Ovary (tissue), 9 donors: Measurements from ENCODE around the gene PDCD2. TPM values are rescaled to one million over a fixed set of nuclear protein-coding genes. Genes with fewer than 3 reads are reported as not detected.

Source experiments
- DNase-seq, 5 donors: peaks; one replicate each; pipeline ENCODE4 v3.0.0-alpha.2; 2019 to 2020
- H3K27ac ChIP-seq, 2 donors: fragments of 200-600 bp; one replicate each; pipeline versions ENCODE4 v1.5.1 to v1.8.0; 2019 to 2022
- H3K27me3 ChIP-seq: fragments of 200-600 bp; one replicate; pipeline ENCODE4 v1.8.0; 2022
- H3K36me3 ChIP-seq: fragments of 200-600 bp; sonication (generic); one replicate; pipeline ENCODE4 v1.5.1; 2019
- H3K4me1 ChIP-seq: one replicate; pipeline ENCODE4 v1.8.1; 2013; ENCODE audit warnings: mild to moderate bottlenecking, moderate library complexity; ENCODE audit not compliant: insufficient read depth
- H3K4me3 ChIP-seq: fragments of 200-600 bp; sonication (generic); one replicate; pipeline ENCODE4 v1.5.1; 2017
- H3K9me3 ChIP-seq, 2 donors: fragments of 200-600 bp in 1 of 2; sonication (generic) in 1 of 2; one replicate each; pipeline versions ENCODE4 v1.5.1 to v1.8.1; 2013 to 2019; ENCODE audit warnings: mild to moderate bottlenecking in 1 of 2, moderate library complexity in 1 of 2
- CTCF ChIP-seq, 3 donors: fragments of 450-650 bp in 2 of 3; fragments of 200-600 bp in 1 of 3; IDR thresholded peaks; one replicate each; pipeline versions ENCODE4 v1.5.1 to v1.8.0; 2016 to 2022; ENCODE audit warnings: antibody characterized with exemption in 3 of 3, mild to moderate bottlenecking in 1 of 3
- EP300 ChIP-seq: sonication (generic); formaldehyde crosslinking; IDR thresholded peaks from one replicate; pipeline ENCODE4 v1.6.1; 2017; ENCODE audit warnings: antibody characterized with exemption
- POLR2A ChIP-seq: fragments of 450-650 bp; IDR thresholded peaks from one replicate; pipeline ENCODE4 v1.6.1; 2017; ENCODE audit warnings: antibody characterized with exemption, mild to moderate bottlenecking, moderate library complexity
- WGBS, 3 donors: extraction: QIAGEN DNeasy Blood & Tissue Kit in 1 of 3; methylation state at CpG; one replicate each; pipeline versions ENCODE4 v1.1.5 to v1.1.7; 2013 to 2017; 5-methylcytosine and 5-hydroxymethylcytosine counted together
- intact Hi-C, 4 donors: fragments of 100-400 bp; cut with DNase I; formaldehyde crosslinking; loops; one replicate each; pipeline versions ENCODE4 v1.11.0 to v1.15.1; 2022 to 2023
- polyA plus RNA-seq, 2 donors: library from polyadenylated mRNA; stranded (reverse); fragments of 200-250 nt in 1 of 2; fragments of 350-450 nt in 1 of 2; fragmentation: Illumina TruSeq in 1 of 2; extraction: RNeasy Lipid Tissue Mini Kit (QIAGEN cat#74804) in 1 of 2; gene quantifications; one replicate each; pipeline ENCODE4 v1.2.3, GENCODE V29; 2013 to 2014
- total RNA-seq, 7 donors: library from RNA; depleted of rRNA in 2 of 7; stranded (reverse); fragments of >200 nt in 2 of 7; fragmentation: NEBNext Ultra II Directional in 3 of 7; extraction: Animal tissue kit (Norgen Biotek cat#: 25700) in 3 of 7; gene quantifications; one replicate each; pipeline versions ENCODE4 v1.1.0 to v1.2.4, GENCODE V29; 2016 to 2023
- donor health status: DM: no; HTN: no; CAD: no; lungs with moderate emphysema.
- donor health status: DM: no; HTN: no; CAD: no.
- donor health status: Bipolar disorder and iron deficiency.
- donor health status: DM: yes; HTN: yes; CAD: no.
- donor health status: DM: no; HTN: no; CAD: no.
- donor health status: DM: yes; HTN: yes; CAD: no.

Gene PDCD2
- total and polyA plus RNA-seq, 9 donors: 37.4 to 75.0 (median 51.2) TPM

GRCh38 chr6:170536671-170537070 lies 47.8 kb downstream of the PDCD2 start:
- TF ChIP-seq POLR2A (no peak), CTCF (IDR thresholded peaks at IDR 0.05) (no peak), EP300 (no peak)
- no peak for DNase-seq
- H3K4me3 ChIP-seq: no peak overlapping the region
- 84 to 88% (median 84%) methylated on average over 5 of the region's 5 CpGs for WGBS, 3 donors
- no peaks in the 10 kb centered on the region for H3K4me1 ChIP-seq
- H3K36me3 ChIP-seq: no peaks in the 10 kb centered on the region
- intact Hi-C loops: no loop called here
- no peak overlapping the region for H3K27ac ChIP-seq
- no peaks in the 10 kb centered on the region for H3K9me3 ChIP-seq
- H3K27me3 ChIP-seq: no peaks in the 10 kb centered on the region

GRCh38 chr6:170535004-170535403 lies 49.4 kb downstream of the PDCD2 start:
- intact Hi-C loops: no loop called here
- Histone ChIP-seq H3K4me1 (no peaks in the 10 kb centered on the region), H3K27ac (no peak overlapping the region), H3K9me3 (no peaks in the 10 kb centered on the region), H3K27me3 (no peaks in the 10 kb centered on the region), H3K36me3 (no peaks in the 10 kb centered on the region), H3K4me3 (no peak overlapping the region)
- WGBS, 3 donors: 87 to 94% (median 89%) methylated on average over 5 of the region's 5 CpGs
- DNase-seq: no peak
- TF ChIP-seq POLR2A (no peak), CTCF (IDR thresholded peaks at IDR 0.05) (no peak), EP300 (no peak)

GRCh38 chr6:170533792-170534191 lies 50.6 kb downstream of the PDCD2 start:
- intact Hi-C loops: no loop called here
- H3K4me1 ChIP-seq: no peaks in the 10 kb centered on the region
- TF ChIP-seq EP300: no peak
- no peak for TF ChIP-seq POLR2A
- TF ChIP-seq CTCF (IDR thresholded peaks at IDR 0.05): no peak
- no peak overlapping the region for H3K4me3 ChIP-seq
- no peaks in the 10 kb centered on the region for H3K27me3 ChIP-seq
- no peaks in the 10 kb centered on the region for H3K9me3 ChIP-seq
- no peak for DNase-seq
- H3K36me3 ChIP-seq: no peaks in the 10 kb centered on the region
- no peak overlapping the region for H3K27ac ChIP-seq
- 60 to 70% (median 62%) methylated on average over 2 of the region's 2 CpGs for WGBS, 3 donors

- Histone ChIP-seq H3K9me3 (no peaks in the 10 kb centered on the region), H3K4me3 (no peak overlapping the region), H3K27me3 (no peaks in the 10 kb centered on the region), H3K36me3 (no peaks in the 10 kb centered on the region), H3K27ac (no peak overlapping the region), H3K4me1 (no peaks in the 10 kb centered on the region)
- TF ChIP-seq POLR2A (no peak), EP300 (no peak), CTCF (IDR thresholded peaks at IDR 0.05) (no peak)
- no peak for DNase-seq
- WGBS, 3 donors: 78 to 79% (median 78%) methylated on average over 7 of the region's 7 CpGs
- intact Hi-C loops: no loop called here
Measured at GRCh38 chr6:170532867-170533488, 51.5 kb downstream of the PDCD2 start.
